DMS79 (cell line): ENCODE measurements around the gene ATP6V1B1.

ENCODE experiments used
- DNase-seq: peaks from one replicate; lab custom pipeline; 2025; lab: John Stamatoyannopoulos, UW

Gene ATP6V1B1

DNA sequence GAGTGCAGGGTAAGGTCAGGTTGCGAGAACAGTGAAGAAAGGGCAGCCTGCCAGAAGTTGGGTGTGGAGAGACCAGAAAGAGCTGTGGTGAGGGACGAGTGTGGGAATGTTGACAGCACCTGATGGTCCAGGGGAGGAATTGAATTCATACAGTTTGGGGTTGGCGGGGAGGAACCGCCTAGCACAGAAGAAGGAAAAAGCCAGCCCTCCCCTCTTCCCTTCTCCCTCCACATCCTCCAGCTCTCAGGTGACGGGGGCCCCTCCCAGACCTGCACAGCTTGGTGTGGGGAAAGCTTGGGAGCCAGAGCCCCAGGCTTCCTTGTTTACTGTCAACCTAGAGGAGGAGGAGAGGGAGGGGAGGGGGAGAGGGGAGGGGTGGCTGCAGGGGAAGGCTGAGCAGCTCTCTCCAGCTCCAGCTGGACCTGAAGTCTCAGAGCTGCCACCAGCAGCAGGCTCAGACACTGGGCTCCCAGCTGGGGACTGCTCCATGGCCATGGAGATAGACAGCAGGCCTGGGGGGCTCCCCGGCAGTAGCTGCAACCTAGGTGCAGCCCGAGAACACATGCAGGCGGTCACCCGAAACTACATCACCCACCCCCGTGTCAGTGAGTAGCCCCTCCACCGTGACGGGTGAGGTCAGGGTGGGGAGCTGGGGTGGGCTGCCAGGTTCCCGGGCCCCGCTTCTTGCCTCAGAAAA, at the start of gene ATP6V1B1:
ATP6V1B1 (plus strand) TSS at position 433 of the 697 bp plus-strand sequence; CDS start at position 488, 55 bp downstream.
- peak; percentile 67 for DNase-seq

DNA sequence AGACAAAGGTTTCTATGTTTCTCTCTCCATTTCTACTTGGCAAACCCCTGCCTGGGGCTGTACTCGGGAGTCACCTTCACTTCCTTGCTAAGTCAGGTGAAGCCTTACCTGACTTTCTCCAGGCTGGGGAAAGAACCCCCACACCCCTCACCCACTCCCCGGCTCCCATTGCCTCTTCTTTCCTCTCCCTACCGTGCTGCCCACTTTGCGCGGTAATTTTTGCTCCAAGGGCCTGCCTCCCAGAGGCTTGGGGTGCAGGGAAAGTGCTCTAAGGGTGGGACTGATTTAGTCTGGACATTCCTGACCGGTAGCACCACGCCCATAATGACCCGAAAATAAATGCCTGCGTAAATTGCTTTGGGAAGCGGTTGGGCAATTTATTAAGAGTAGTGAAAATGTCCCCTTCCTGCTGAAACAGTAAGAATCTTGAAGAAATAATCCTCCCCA, 49.1 kb upstream of the ATP6V1B1 start:
- no peak for DNase-seq

- DNase-seq: no peak
These were observed 48.5 kb upstream of the ATP6V1B1 start for GRCh38 chr2:70887208-70887549.

- DNase-seq: peak; percentile 51
These were observed 48.0 kb upstream of the ATP6V1B1 start for GRCh38 chr2:70887550-70888246.

GRCh38 chr2:70888366-70888922, 47.3 kb upstream of the ATP6V1B1 start:
- DNase-seq: peak; percentile 40

- DNase-seq: peak; percentile 39
These were observed 46.6 kb upstream of the ATP6V1B1 start for GRCh38 chr2:70888923-70889715.

- no peak for DNase-seq
These were observed 46.0 kb upstream of the ATP6V1B1 start for GRCh38 chr2:70889716-70890037.

DNA sequence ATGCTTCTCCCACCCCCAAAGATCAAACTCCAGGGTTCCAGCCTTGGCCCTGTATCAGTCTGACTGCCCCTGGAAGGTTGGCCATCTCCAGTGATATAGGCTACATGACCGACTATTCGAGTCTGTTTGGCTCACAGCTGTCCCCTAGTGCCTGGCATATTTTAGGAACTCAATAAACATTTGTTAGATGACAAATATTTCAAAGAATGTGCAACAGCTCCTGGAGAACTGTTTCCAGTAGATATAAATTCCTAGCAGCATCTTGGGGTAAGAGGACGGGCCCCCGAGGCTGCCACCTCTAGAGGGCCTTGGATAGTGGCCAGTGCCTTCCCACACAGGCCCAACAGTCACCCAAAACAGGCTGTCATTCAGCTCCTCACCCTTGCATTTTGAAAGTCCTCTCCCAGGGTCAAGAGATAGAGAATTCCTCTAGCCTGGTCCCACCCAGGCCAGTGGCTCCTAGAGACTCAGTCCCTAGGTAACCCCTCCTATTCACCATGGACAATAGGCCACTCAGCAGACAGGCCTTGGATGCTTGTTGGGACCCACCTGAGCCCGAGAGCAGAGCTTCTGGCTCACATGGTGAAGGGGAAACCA, 45.1 kb upstream of the ATP6V1B1 start:
- DNase-seq: no peak

DNA sequence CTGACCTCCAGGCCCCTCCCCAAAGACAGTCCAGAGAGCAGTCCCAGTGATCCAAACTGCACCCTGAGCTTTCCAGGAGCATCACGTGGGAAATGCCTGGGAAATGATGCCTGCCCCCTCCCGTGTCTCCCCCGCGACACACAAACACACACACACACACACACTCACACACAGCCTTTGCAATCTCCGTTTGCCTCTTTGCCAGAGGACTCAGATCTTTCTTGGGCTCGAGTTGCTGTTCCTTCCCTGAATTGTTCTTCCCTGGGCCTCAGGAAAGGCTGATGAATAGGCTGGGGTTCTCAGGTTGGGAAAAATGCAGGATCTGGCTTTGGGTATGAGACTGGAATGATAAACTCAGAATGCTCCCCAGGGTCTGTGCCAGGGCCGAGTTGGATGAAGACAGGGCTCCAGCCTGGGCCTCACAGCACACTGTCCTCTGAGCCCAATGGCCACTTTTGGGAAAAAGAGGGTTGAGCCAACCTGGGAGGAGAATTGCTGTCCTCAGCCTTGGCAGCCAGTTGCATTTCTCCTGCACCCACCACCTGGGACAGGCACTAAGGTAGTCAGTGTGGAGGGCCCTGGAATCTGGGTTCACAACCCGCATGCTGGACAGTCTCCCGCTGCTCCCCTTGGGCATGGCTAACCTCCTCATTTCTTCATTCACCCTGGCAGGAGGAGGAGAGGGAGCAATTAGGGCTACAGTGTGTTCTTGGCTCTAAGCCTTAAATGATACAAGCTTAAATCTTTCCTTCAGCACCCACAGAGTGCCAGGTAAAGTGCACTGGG, 43.9 kb upstream of the ATP6V1B1 start:
- DNase-seq: no peak

- no peak for DNase-seq
These were observed 43.0 kb upstream of the ATP6V1B1 start for GRCh38 chr2:70892750-70893149.

DNA sequence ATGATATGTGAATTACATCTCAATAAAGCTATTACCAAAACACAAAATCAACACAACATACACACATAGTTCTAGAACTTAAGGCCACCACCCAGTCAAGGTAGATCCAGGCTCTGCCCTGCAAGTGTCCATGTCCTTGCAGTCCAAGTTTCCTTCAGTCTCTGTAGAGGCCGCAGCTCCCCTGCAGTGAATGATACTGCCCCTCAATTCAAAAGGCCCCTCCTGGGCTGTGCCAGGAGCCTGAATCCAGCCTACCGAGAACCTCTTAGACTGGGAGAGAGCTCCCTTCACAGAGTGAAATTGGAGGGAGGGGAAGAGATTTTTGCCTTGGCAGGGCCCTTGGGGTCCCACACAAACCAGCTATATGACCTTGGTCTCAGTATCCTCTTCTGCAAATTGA, 42.5 kb upstream of the ATP6V1B1 start:
- no peak for DNase-seq

GRCh38 chr2:70894765-70895164, 40.9 kb upstream of the ATP6V1B1 start:
- DNase-seq: no peak

DNA sequence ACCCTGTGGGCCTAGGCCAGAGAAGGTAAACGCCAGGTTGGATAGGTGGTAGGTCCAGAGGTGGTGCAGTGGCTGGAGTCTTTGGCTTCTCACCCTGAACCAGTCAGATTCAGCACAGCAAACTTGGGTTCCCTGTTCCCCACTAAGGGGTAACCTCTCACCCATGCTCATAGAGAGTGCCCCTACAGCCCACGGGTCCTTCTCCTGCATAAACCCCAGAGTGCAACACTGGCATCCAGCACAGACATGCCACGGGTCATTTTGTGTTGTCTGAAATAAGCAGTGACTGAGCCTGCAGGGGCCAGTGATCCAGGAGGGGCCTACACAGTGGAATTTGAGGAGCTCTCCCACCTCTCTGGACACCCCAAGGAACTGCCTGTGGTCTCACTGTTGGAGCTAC, 40.5 kb upstream of the ATP6V1B1 start:
- DNase-seq: no peak

- DNase-seq: no peak
These were observed 39.5 kb upstream of the ATP6V1B1 start for GRCh38 chr2:70895998-70896764.

GRCh38 chr2:70896765-70897202, 38.9 kb upstream of the ATP6V1B1 start:
- no peak for DNase-seq

DNA sequence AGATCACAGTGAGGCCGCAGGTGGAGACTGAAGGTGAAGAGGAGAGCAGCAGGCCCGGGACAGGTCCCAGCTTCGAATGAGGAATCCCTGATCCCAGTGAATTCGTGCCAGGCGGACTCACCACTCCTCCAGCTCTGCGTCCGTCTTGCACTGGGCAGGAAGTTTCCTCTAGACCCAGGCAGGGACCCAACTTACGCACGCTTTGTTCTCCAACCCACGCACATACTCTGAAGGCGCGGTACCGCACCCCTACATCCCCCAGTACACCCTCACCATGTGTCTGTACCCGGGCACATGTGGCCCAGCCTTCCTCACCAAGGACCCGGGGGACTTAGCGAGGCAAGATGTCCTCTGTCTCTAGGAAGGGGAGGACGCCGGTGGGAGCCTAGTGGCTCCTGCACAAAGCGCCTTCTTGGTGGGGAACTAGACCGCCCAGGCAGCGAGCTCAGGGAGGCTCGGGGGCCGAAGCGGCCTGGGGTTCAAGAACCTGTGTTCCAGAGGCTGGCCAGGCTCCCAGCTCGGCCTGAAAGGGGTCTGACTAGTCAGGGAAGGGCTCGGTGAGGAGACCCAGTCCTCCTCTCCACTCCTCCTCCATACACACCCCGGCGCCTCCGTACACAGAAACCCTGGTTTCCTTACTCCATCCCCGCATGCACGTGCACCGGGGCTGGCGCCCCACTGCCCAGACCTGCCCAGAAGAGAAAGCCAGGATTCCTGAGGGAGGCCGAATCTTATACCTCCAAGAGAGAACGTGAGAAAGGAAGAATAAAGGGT, 38.3 kb upstream of the ATP6V1B1 start:
- DNase-seq: no peak

- DNase-seq: no peak
These were observed 37.8 kb upstream of the ATP6V1B1 start for GRCh38 chr2:70897977-70898226.

- DNase-seq: no peak
These were observed 37.1 kb upstream of the ATP6V1B1 start for GRCh38 chr2:70898363-70899240.
